Neural progenitor cell (in vitro differentiated cells): Measurements from ENCODE around the gene HAUS8. TPM values are rescaled to one million over a fixed set of nuclear protein-coding genes. Genes with fewer than 3 reads are reported as not detected.
A peak's percentile ranks its signal among the peaks of the same experiment; 100 is the strongest.

Source experiments
- DNase-seq: peaks from one replicate; pipeline ENCODE4 v3.0.0-alpha.2; 2016; ENCODE audit warnings: low spot score
- H2AFZ ChIP-seq: fragments of 200-600 bp; sonication (generic); replicated peaks from 2 replicates; pipeline ENCODE4 v1.6.1; 2016; ENCODE audit warnings: antibody characterized with exemption
- H3F3A ChIP-seq: fragments of 200-600 bp; sonication (generic); 2 replicates; pipeline ENCODE4 v1.6.1; 2016; ENCODE audit warnings: antibody characterized with exemption, low read depth
- H3K27ac ChIP-seq: fragments of 200-600 bp; sonication (generic); 2 replicates; pipeline ENCODE4 v1.5.1; 2016; ENCODE audit warnings: mild to moderate bottlenecking
- H3K27me3 ChIP-seq: fragments of 200-600 bp; sonication (generic); 2 replicates; pipeline ENCODE4 v1.6.1; 2016; ENCODE audit warnings: mild to moderate bottlenecking, moderate library complexity
- H3K36me3 ChIP-seq: fragments of 200-600 bp; sonication (generic); 2 replicates; pipeline ENCODE4 v1.5.1; 2016
- H3K4me1 ChIP-seq: fragments of 200-600 bp; sonication (generic); 2 replicates; pipeline ENCODE4 v1.6.1; 2016; ENCODE audit warnings: mixed run types
- H3K4me2 ChIP-seq: fragments of 200-600 bp; sonication (generic); 2 replicates; pipeline ENCODE4 v1.6.1; 2016
- H3K4me3 ChIP-seq: fragments of 200-600 bp; sonication (generic); 2 replicates; pipeline ENCODE4 v1.5.1; 2016
- H3K79me2 ChIP-seq: fragments of 200-600 bp; sonication (generic); 2 replicates; pipeline ENCODE4 v1.6.1; 2016; ENCODE audit warnings: low read depth
- H3K9ac ChIP-seq: fragments of 200-600 bp; sonication (generic); 2 replicates; pipeline ENCODE4 v1.6.1; 2016
- H3K9me3 ChIP-seq: fragments of 200-600 bp; sonication (generic); 2 replicates; pipeline ENCODE4 v1.5.1; 2016; ENCODE audit warnings: low read depth
- H4K20me1 ChIP-seq: fragments of 200-600 bp; sonication (generic); 2 replicates; pipeline ENCODE4 v1.6.1; 2016; ENCODE audit warnings: low read depth
- H3K27ac Mint-ChIP-seq: 3 replicates; pipeline ENCODE4 v1.8.0; 2021; ENCODE audit warnings: mixed read lengths
- H3K27me3 Mint-ChIP-seq: 2 replicates; pipeline ENCODE4 v1.8.0; 2022; ENCODE audit warnings: low read depth, mild to moderate bottlenecking, inconsistent platforms, moderate library complexity, mixed read lengths; ENCODE audit not compliant: insufficient read depth
- H3K36me3 Mint-ChIP-seq: 3 replicates; pipeline ENCODE4 v1.8.0; 2021; ENCODE audit warnings: mixed read lengths
- H3K4me1 Mint-ChIP-seq: 3 replicates; pipeline ENCODE4 v1.8.0; 2021; ENCODE audit warnings: mixed read lengths
- H3K4me3 Mint-ChIP-seq: 3 replicates; pipeline ENCODE4 v1.8.0; 2021; ENCODE audit warnings: mild to moderate bottlenecking, moderate library complexity, mixed read lengths
- H3K9me3 Mint-ChIP-seq: 3 replicates; pipeline ENCODE4 v1.8.0; 2020; ENCODE audit warnings: mixed read lengths
- CTCF ChIP-seq: fragments of 200-600 bp; sonication (generic); IDR thresholded peaks from 2 replicates; pipeline ENCODE4 v1.5.1; 2017; ENCODE audit warnings: antibody characterized with exemption, mild to moderate bottlenecking
- EZH2 ChIP-seq: fragments of 200-600 bp; sonication (generic); IDR thresholded peaks from 2 replicates; pipeline ENCODE4 v1.6.1; 2017; ENCODE audit warnings: antibody characterized with exemption, mild to moderate bottlenecking, moderate library complexity
- EZH2phosphoT487 ChIP-seq: fragments of 200-600 bp; sonication (generic); IDR thresholded peaks from 2 replicates; pipeline ENCODE4 v1.6.1; 2017; ENCODE audit warnings: antibody characterized with exemption
- total RNA-seq: library from RNA; depleted of rRNA; stranded (reverse); fragments of >200 nt; gene quantifications from 2 replicates; pipeline ENCODE4 v1.2.3, GENCODE V29; 2015; ENCODE audit warnings: low replicate concordance

The HAUS8 gene
- total RNA-seq, 1 donor from 2014 or later: 15.6 TPM

- no peak overlapping the region for H3K4me3 ChIP-seq
- no peaks in the 10 kb centered on the region for H3K4me1 ChIP-seq
- no peak overlapping the region for H3K4me2 ChIP-seq
- no peaks in the 10 kb centered on the region for H3K79me2 ChIP-seq
- H3K27ac Mint-ChIP-seq: peak overlapping the region; percentile 22
- no peaks in the 10 kb centered on the region for H3K9me3 Mint-ChIP-seq
- no peaks in the 10 kb centered on the region for H4K20me1 ChIP-seq
- no peak overlapping the region for H2AFZ ChIP-seq
- peaks cover 3% of the 10 kb centered on the region for H3K4me1 Mint-ChIP-seq
- H3K27ac ChIP-seq: no peak overlapping the region
- H3K4me3 Mint-ChIP-seq: no peak overlapping the region
- no peaks in the 10 kb centered on the region for H3K27me3 ChIP-seq
- no peaks in the 10 kb centered on the region for H3K36me3 ChIP-seq
- DNase-seq: no peak
- no peaks in the 10 kb centered on the region for H3K36me3 Mint-ChIP-seq
- H3F3A ChIP-seq: no peaks in the 10 kb centered on the region
- H3K9ac ChIP-seq: no peak overlapping the region
- peaks cover 4% of the 10 kb centered on the region for H3K27me3 Mint-ChIP-seq
- H3K9me3 ChIP-seq: no peaks in the 10 kb centered on the region
- no peak for TF ChIP-seq EZH2phosphoT487
- TF ChIP-seq CTCF: no peak
- TF ChIP-seq EZH2: no peak
Measured at GRCh38 chr19:17011485-17011884, 63.8 kb downstream of the HAUS8 start.

- no peak overlapping the region for H3K27ac ChIP-seq
- H3K27me3 ChIP-seq: no peaks in the 10 kb centered on the region
- no peaks in the 10 kb centered on the region for H3K79me2 ChIP-seq
- H3K36me3 ChIP-seq: no peaks in the 10 kb centered on the region
- DNase-seq: no peak
- H3K27ac Mint-ChIP-seq: no peak overlapping the region
- no peak overlapping the region for H3K9ac ChIP-seq
- H4K20me1 ChIP-seq: no peaks in the 10 kb centered on the region
- no peak overlapping the region for H3K4me2 ChIP-seq
- H2AFZ ChIP-seq: no peak overlapping the region
- no peaks in the 10 kb centered on the region for H3K9me3 Mint-ChIP-seq
- H3K4me1 ChIP-seq: no peaks in the 10 kb centered on the region
- TF ChIP-seq EZH2: no peak
- no peak for TF ChIP-seq EZH2phosphoT487
- no peak for TF ChIP-seq CTCF
- no peak overlapping the region for H3K4me3 Mint-ChIP-seq
- no peaks in the 10 kb centered on the region for H3F3A ChIP-seq
- no peaks in the 10 kb centered on the region for H3K9me3 ChIP-seq
- peaks cover 3% of the 10 kb centered on the region for H3K4me1 Mint-ChIP-seq
- no peaks in the 10 kb centered on the region for H3K36me3 Mint-ChIP-seq
- peaks cover 7% of the 10 kb centered on the region for H3K27me3 Mint-ChIP-seq
- no peak overlapping the region for H3K4me3 ChIP-seq
Measured at GRCh38 chr19:17006579-17006978, 68.7 kb downstream of the HAUS8 start.

GRCh38 chr19:17005000-17005399 is 70.3 kb downstream of the HAUS8 start:
- no peak for TF ChIP-seq EZH2phosphoT487
- peak; percentile 26 for TF ChIP-seq CTCF
- H3K27me3 Mint-ChIP-seq: peaks cover 10% of the 10 kb centered on the region
- H3K36me3 Mint-ChIP-seq: no peaks in the 10 kb centered on the region
- Histone ChIP-seq H3K4me1 (no peaks in the 10 kb centered on the region), H3F3A (no peaks in the 10 kb centered on the region), H2AFZ (no peak overlapping the region), H3K27me3 (no peaks in the 10 kb centered on the region), H3K4me2 (no peak overlapping the region), H3K27ac (no peak overlapping the region), H3K9me3 (no peaks in the 10 kb centered on the region), H3K36me3 (no peaks in the 10 kb centered on the region), H3K9ac (no peak overlapping the region), H3K4me3 (no peak overlapping the region), H4K20me1 (no peaks in the 10 kb centered on the region), H3K79me2 (no peaks in the 10 kb centered on the region)
- peak overlapping the region; percentile 57 for H3K27ac Mint-ChIP-seq
- H3K9me3 Mint-ChIP-seq: no peaks in the 10 kb centered on the region
- H3K4me1 Mint-ChIP-seq: no peaks in the 10 kb centered on the region
- no peak overlapping the region for H3K4me3 Mint-ChIP-seq
- DNase-seq: no peak
